ENCODE data around the gene FNDC11. TPM values are rescaled to one million over a fixed set of nuclear protein-coding genes. Genes with fewer than 3 reads are reported as not detected.

FNDC11 gene
- total RNA-seq, 6 experiments from 2014 or later: not detected

- Mint-ChIP-seq H3K4me1 (ENCODE audit: low read depth) (no peaks in the 10 kb centered on the region), H3K36me3 (ENCODE audit: low read depth) (peaks cover 4% of the 10 kb centered on the region; the same call in 1 of the 2 replicates), H3K27me3 (ENCODE audit: insufficient read depth) (no peaks in the 10 kb centered on the region), H3K4me3 (no peak overlapping the region), H3K27ac (no peak overlapping the region), H3K9me3 (no peaks in the 10 kb centered on the region; the same call in 1 of the 2 replicates)
- no peak for DNase-seq
- TF ChIP-seq, protein P1, sequence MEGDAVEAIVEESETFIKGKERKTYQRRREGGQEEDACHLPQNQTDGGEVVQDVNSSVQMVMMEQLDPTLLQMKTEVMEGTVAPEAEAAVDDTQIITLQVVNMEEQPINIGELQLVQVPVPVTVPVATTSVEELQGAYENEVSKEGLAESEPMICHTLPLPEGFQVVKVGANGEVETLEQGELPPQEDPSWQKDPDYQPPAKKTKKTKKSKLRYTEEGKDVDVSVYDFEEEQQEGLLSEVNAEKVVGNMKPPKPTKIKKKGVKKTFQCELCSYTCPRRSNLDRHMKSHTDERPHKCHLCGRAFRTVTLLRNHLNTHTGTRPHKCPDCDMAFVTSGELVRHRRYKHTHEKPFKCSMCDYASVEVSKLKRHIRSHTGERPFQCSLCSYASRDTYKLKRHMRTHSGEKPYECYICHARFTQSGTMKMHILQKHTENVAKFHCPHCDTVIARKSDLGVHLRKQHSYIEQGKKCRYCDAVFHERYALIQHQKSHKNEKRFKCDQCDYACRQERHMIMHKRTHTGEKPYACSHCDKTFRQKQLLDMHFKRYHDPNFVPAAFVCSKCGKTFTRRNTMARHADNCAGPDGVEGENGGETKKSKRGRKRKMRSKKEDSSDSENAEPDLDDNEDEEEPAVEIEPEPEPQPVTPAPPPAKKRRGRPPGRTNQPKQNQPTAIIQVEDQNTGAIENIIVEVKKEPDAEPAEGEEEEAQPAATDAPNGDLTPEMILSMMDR (IDR thresholded peaks at IDR 0.05): no peak
These were observed 6.4 kb downstream of the FNDC11 start for GRCh38 chr20:63560333-63560805.

GRCh38 chr20:63560856-63561609, 7.1 kb downstream of the FNDC11 start:
- Mint-ChIP-seq H3K27me3 (ENCODE audit: insufficient read depth) (no peaks in the 10 kb centered on the region), H3K4me3 (no peak overlapping the region), H3K4me1 (ENCODE audit: low read depth) (no peaks in the 10 kb centered on the region), H3K27ac (no peak overlapping the region), H3K9me3 (no peaks in the 10 kb centered on the region; the same call in 1 of the 2 replicates), H3K36me3 (ENCODE audit: low read depth) (peaks cover 4% of the 10 kb centered on the region; the same call in 1 of the 2 replicates)
- DNase-seq: no peak
- TF ChIP-seq, protein P1 (IDR thresholded peaks at IDR 0.05): no peak

DNA sequence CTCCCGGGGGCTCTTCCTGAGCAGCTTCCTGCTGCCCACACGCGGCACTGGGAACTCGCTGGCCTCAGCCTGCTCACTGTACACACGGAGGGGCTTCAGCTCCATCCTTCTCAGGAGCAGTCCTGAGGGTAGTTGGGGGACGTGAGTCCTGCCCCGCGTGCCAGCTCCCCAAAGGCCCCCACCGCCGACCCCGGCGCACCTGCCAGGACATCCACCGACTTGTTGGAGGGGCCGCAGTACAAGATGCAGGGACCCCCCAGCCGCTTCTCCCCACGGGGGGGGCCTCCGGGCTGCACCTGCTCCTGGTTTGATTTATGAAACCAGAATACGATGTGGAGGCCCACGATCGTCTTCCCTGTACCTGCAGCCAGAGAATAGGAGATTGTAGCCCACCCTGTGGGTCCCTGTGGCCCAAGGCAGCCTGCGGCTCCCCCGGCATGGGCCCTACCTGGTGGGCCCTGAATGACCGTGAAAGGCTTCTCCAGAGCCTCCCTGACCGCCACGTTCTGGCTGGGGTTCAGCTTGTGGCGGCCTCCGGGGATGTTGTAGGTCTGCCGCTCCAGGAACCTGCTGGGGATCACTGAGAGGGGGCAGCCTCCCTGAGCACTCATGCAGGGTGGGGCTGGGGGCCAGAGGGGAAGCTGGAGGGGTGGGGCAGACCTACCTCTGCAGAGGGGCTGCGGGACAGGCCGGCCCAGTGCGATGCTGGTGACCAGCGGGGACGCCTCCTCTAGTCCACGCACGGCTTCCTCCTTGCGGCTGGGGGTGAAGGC, 7.9 kb downstream of the FNDC11 start:
- Mint-ChIP-seq H3K9me3 (no peaks in the 10 kb centered on the region; the same call in 1 of the 2 replicates), H3K4me1 (ENCODE audit: low read depth) (no peaks in the 10 kb centered on the region), H3K4me3 (no peak overlapping the region), H3K27ac (no peak overlapping the region), H3K36me3 (ENCODE audit: low read depth) (peaks cover 4% of the 10 kb centered on the region; the same call in 1 of the 2 replicates), H3K27me3 (ENCODE audit: insufficient read depth) (no peaks in the 10 kb centered on the region)
- TF ChIP-seq, protein P1 (IDR thresholded peaks at IDR 0.05): no peak
- no peak for DNase-seq

- Mint-ChIP-seq H3K9me3 (no peaks in the 10 kb centered on the region; the same call in 1 of the 2 replicates), H3K4me1 (ENCODE audit: low read depth) (no peaks in the 10 kb centered on the region), H3K4me3 (no peak overlapping the region), H3K27me3 (ENCODE audit: insufficient read depth) (no peaks in the 10 kb centered on the region), H3K27ac (no peak overlapping the region), H3K36me3 (ENCODE audit: low read depth) (peaks cover 4% of the 10 kb centered on the region; the same call in 1 of the 2 replicates)
- DNase-seq: no peak
- TF ChIP-seq, protein P1 (IDR thresholded peaks at IDR 0.05): no peak
These were observed 8.7 kb downstream of the FNDC11 start for GRCh38 chr20:63562461-63563224.

Data from HFFc6 (cell line).